Measurements from ENCODE around the gene TAF11L8.
"Not testable (repeated sequence)": the region's sequence is repeated elsewhere in the genome, so short reads cannot be mapped to it uniquely, and the experiment has no call there.

Gene TAF11L8

DNA sequence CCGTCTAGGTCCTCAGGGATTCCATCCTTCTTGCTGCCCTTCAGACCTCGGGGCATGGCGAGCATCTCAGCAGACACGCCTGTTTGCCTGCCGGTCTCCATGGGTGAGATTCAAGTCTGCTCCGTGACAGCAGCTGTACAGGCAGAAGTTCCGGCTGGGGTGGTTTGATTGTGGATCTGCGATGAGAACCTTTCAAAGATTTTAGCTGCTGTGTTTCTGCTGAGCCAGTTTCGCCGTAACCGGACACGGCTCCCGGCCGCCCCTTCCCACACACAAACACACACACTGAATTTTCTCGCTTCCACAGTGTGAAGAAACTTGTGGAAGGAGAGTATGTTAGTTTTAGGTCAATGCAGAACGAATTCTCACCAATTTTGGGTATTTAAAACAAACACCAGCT lies at the start of gene TAF11L8:
Gene TAF11L8 (minus strand): TSS at position 101 of the 400 bp plus-strand sequence.
- DNase-seq (ENCODE audit: low read depth, low spot score), result not testable (repeated sequence)

DNA sequence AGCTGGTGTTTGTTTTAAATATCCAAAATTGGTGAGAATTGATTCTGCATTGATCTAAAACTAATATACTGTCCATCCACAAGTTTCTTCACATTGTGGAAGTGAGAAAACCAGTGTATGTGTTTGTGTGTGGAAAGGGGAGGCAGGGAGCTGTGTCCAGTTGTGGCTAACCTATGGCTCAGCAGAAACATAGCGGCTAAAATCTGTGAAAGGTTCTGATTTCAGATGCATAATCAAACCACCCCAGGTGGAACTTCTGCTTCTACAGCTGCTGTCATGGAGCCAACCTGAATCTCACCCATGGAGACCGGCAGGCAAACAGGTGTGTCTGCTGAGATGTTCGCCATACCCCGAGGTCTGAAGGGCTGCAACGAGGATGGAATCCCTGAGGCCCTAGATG lies 43.4 kb upstream of the TAF11L8 start, which contains the start of gene TAF11L14:
Gene TAF11L14 (plus strand): TSS at position 301 of the 400 bp plus-strand sequence.
- DNase-seq (ENCODE audit: low read depth, low spot score), result no peak

DNA sequence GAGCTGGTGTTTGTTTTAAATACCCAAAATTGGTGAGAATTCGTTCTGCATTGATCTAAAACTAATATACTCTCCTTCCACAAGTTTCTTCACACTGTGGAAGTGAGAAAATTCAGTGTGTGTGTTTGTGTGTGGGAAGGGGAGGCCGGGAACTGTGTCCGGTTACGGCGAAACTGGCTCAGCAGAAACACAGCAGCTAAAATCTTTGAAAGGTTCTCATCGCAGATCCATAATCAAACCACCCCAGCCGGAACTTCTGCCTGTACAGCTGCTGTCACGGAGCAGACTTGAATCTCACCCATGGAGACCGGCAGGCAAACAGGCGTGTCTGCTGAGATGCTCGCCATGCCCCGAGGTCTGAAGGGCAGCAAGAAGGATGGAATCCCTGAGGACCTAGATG lies 41.0 kb upstream of the TAF11L8 start, which contains the start of gene TAF11L13:
Gene TAF11L13 (plus strand): TSS at position 301 of the 400 bp plus-strand sequence.
- DNase-seq (ENCODE audit: low read depth, low spot score), result not testable (repeated sequence)

DNA sequence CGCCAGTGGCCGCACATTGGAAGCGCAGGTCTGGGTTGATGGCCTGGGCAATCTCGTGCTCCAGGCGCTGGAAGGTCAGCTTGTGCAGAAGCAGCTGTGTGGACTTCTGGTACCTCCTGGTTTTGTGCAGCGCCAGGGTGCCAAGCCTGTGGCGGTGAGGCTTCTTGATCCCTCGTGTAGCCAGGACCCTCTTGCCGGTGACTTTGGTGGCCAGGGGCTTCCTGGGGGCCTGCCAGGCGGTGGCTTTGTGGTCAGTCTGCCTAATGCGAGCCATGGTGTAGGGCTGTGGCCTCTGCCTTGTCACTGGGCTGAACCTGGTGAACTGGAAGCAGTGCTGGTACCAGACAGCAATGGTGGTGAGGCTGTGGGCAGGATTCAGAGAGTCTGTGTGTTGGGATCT lies 34.9 kb upstream of the TAF11L8 start:
- DNase-seq (ENCODE audit: low read depth, low spot score), result no peak

DNA sequence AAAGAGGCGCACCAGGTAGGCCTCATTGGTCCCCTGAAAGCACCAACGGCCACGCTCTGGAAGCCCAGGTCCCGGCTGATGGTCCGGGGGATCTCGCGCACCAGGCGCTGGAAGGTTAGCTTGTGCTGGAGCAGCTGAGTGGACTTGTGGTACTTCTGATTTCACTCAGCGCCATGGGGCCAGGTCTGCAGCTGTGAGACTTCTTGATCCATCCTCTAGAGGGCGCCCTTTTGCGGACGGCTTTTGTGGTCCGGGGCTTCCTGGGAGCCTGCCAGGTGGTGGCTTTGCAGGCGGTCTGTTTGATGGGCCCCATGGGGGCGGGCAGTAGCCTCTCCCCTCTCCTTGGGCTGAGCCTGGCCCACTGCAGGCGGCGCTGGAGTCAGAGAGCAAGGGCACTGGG lies 29.9 kb upstream of the TAF11L8 start:
- peak; percentile 12 for DNase-seq (ENCODE audit: low read depth, low spot score)

DNA sequence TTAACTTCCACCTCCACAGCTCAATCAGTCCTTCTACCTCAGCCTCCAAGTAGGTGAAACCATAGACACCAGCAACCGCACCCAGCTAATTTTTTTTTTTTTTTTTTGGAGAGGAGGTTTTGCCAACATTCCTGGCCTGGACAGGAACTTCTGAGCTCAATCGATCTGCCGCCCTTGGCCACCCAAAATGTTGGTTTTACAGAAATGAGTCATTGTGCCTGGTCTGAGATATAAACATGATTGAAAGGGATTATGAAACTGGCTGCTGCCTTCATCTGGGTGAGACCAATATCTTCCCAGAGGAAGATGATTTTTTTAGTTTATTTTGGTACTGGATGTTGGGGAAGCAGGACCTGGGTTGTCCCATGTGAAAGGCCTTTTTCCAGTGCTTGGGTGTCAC lies 28.6 kb upstream of the TAF11L8 start:
- DNase-seq (ENCODE audit: low read depth, low spot score), result no peak

DNA sequence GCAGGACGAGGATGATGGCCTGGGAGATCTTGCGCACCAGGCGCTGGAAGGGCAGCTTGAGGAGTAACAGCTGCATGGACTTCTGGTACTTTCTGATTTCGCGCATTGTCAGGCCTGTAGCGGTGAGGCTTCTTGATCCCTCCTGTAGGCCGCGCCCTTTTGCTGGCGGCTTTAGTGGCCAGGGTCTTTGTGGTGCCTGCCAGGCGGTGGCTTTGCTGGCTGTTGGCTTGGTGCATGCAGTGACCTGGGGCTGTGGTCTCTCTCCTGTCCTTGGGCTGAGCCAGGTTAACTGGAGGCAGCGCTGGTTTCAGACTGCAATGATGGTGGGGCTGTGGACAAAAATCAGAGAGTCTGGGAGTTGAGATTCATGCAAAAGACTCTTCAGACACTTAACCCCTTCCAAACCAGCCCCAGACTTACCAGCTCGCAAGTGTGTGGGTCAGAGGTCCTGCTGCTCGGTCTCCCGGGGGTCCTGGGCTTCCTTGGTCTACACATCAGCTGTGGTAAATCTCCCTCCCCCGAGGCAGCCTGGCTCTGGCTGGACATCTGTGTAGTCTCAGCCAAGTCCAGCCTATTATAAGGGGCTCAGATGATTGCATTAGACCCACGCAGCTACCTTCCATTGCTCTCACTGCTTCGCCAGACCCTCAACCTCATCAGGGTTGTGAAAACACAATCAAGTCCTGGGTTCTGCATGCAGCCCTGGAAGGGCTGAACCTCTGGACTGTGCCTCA lies 24.3 kb upstream of the TAF11L8 start:
- no peak for DNase-seq (ENCODE audit: low read depth, low spot score)

DNA sequence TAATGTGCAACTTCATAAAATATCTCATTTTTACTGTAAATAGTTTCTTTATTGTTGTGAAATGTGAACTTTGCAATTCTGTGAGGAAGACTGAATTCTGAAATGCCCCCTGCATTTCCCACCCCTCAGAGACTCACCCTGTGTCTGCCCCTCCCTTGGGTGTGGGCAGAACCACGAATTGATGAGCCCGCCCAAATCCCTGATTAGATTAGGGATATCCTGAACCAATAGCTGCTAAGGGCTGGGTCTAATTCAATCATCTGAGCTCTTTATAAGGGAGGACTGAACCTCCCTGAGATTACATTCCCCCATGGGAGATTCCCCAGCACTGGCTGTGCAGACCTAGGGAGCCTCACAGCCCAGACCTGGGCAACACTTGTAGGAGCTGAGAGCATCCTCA lies 19.3 kb upstream of the TAF11L8 start, which contains the start of gene TAF11L12:
Gene TAF11L12 (plus strand): TSS at position 301 of the 400 bp plus-strand sequence.
- not testable (repeated sequence) for DNase-seq (ENCODE audit: low read depth, low spot score)

DNA sequence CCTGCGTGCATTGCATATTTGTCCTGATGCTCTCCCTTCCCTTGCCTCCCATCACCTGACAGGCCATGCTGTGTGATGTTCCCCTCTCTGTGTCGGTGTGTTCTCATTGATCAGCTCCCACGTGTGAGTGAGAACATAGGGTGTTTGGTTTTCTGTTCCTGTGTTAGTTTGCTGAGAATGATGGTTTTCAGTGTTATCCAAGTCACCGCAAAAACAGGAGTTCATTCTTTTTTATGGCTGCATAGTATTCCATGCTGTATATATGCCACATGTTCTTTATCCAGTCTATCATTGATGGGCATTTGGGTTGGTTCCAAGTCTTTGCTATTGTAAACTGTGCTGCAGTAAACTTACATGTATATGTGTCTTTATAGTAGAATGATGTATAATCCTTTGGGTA lies 16.7 kb upstream of the TAF11L8 start:
- not testable (repeated sequence) for DNase-seq (ENCODE audit: low read depth, low spot score)

DNA sequence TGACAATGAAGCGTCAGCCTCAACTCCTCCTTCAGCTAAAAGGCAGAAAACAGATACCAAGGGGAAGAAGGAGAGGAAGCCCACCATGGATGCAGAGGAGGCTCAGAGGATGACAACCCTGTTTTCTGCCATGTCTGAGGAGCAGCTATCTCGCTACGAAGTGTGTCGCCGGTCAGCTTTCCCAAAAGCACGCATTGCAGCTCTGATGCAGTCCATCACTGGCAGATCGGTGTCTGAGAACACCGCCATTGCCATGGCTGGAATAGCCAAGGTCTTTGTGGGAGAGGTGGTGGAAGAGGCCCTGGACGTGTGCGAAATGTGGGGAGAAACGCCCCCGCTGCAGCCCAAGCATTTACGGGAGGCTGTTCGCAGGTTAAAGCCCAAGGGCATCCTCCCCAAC lies 14.2 kb upstream of the TAF11L8 start:
- DNase-seq (ENCODE audit: low read depth, low spot score), result no peak

DNA sequence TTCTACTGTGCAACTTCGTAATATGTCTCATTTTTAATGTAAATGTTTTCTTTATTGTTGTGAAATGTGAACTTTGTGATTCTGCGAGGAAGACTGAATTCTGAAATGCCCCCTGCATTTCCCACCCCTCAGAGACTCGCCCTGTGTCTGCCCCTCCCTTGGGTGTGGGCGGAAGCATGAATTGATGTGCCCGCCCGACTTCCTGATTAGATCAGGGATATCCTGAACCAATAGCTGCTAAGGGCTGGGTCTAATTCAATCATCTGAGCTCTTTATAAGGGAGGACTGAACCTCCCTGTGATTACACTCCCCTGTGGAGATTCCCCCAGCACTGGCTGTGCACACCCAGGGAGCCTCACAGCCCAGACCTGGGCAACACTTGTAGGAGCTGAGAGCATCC lies 13.1 kb upstream of the TAF11L8 start, which contains the start of gene TAF11L11:
Gene TAF11L11 (plus strand): TSS at position 304 of the 400 bp plus-strand sequence.
- not testable (repeated sequence) for DNase-seq (ENCODE audit: low read depth, low spot score)

DNA sequence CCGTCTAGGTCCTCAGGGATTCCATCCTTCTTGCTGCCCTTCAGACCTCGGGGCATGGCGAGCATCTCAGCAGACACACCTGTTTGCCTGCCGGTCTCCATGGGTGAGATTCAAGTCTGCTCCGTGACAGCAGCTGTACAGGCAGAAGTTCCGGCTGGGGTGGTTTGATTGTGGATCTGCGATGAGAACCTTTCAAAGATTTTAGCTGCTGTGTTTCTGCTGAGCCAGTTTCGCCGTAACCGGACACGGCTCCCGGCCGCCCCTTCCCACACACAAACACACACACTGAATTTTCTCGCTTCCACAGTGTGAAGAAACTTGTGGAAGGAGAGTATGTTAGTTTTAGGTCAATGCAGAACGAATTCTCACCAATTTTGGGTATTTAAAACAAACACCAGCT lies 7.0 kb upstream of the TAF11L8 start, which contains the start of gene TAF11L10:
Gene TAF11L10 (minus strand): TSS at position 101 of the 400 bp plus-strand sequence.
- not testable (repeated sequence) for DNase-seq (ENCODE audit: low read depth, low spot score)

DNA sequence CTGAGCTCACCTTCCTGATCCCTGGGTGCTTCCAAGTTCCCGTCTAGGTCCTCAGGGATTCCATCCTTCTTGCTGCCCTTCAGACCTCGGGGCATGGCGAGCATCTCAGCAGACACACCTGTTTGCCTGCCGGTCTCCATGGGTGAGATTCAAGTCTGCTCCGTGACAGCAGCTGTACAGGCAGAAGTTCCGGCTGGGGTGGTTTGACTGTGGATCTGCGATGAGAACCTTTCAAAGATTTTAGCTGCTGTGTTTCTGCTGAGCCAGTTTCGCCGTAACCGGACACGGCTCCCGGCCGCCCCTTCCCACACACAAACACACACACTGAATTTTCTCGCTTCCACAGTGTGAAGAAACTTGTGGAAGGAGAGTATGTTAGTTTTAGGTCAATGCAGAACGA lies 3.5 kb upstream of the TAF11L8 start, which contains the start of gene TAF11L9:
Gene TAF11L9 (minus strand): TSS at position 140 of the 400 bp plus-strand sequence.
- DNase-seq (ENCODE audit: low read depth, low spot score), result not testable (repeated sequence)

DNA sequence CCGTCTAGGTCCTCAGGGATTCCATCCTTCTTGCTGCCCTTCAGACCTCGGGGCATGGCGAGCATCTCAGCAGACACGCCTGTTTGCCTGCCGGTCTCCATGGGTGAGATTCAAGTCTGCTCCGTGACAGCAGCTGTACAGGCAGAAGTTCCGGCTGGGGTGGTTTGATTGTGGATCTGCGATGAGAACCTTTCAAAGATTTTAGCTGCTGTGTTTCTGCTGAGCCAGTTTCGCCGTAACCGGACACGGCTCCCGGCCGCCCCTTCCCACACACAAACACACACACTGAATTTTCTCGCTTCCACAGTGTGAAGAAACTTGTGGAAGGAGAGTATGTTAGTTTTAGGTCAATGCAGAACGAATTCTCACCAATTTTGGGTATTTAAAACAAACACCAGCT lies 5.1 kb downstream of the TAF11L8 start, which contains the start of gene TAF11L7:
Gene TAF11L7 (minus strand): TSS at position 101 of the 400 bp plus-strand sequence.
- DNase-seq (ENCODE audit: low read depth, low spot score), result not testable (repeated sequence)
